NCI-H460 (cell line): Measurements from ENCODE around the gene CGB7. TPM values are rescaled to one million over a fixed set of nuclear protein-coding genes. Genes with fewer than 3 reads are reported as not detected.

Experiments
- DNase-seq: peaks from one replicate; pipeline ENCODE4 v3.0.0-alpha.2; 2016; ENCODE audit warnings: low read depth; ENCODE audit errors: extremely low read depth
- small RNA-seq, 2 experiments: library from RNA; depleted of rRNA; stranded (forward); fragments of <200 nt; gene quantifications; one replicate each; pipeline ENCODE3, GENCODE V24; 2014
- total RNA-seq: library from RNA; depleted of rRNA; stranded (reverse); fragments of >200 nt; shearing (Covaris generic); gene quantifications from 2 replicates; pipeline ENCODE4 v1.2.3, GENCODE V29; 2014; rRNA removed

Gene CGB7
- total RNA-seq, 1 experiment from 2014 or later = not detected

DNA sequence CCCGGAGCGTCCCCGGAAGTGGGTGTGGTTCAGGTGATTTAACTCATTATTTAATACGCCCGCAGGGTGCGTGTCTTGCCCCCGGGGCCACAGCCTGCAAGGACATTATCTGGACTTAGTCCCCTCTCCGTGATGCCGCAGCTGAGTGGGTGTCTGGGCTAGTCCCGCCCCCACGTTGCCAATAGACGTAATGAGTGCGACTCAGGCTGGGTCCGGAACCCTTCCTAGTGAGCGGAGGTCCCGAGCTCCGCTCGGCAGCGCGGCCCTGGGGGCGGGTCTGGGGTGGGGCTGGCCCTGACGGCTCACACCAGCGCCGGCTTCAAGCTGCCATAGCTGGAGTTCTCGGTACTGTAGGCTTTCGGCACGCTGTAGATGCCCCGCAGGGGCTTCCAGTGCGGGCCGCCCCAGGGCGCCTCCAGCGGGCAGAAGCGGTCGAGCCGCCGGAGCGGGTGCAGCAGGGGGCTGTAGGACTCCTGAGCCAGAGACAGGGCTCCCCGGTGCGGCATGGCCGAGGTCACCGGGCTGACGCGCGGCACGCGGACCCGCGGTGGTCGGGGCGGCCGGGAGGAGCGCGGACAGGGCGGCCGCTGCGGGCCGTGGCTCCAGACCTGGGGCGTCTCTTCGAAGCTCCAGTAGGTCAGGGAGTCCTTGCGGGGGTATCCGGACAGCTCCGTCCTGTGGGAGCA lies 39.7 kb downstream of the CGB7 start:
- DNase-seq = no peak

- DNase-seq = no peak
These were observed 40.4 kb downstream of the CGB7 start, which contains the start of gene LHB for GRCh38 chr19:49017041-49017665. Gene LHB, minus strand, starts transcription at chr19:49017091. Its CDS starts 10 bp downstream, at chr19:49017081.

DNA sequence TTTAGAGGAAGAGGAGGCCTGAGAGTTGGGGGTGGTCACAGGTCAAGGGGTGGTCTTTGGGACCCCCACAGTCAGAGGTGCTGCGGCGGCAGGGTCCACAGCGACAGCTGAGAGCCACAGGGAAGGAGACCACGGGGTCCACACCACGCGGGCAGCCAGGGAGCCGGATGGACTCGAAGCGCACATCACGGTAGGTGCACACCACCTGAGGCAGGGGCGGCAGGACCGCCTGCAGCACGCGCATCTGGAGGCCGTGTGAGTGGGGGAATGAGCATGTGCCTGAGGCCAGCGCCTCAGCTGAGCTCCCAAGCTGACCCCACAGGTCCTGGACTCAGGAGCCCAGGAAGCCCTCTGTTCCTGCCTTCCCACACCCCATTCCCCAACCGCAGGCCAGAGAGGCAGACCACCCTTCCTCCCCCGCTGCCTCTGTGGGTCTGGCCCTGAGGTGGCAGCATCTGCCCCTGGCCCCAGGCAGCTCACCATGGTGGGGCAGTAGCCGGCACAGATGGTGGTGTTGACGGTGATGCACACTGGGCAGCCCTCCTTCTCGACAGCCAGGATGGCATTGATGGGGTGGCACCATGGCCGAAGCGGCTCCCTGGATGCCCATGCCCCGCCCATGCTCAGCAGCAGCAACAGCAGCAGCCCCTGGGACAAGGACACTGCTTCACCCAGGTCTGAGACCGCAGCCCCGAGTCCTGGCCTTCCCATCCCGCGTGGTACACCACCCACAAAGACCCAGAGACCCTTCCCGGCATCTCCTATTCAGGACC lies 41.3 kb downstream of the CGB7 start:
- no peak for DNase-seq

- DNase-seq = no peak
These were observed 42.7 kb downstream of the CGB7 start for GRCh38 chr19:49014870-49015255.

- DNase-seq = no peak
These were observed 43.3 kb downstream of the CGB7 start for GRCh38 chr19:49014123-49014869.

GRCh38 chr19:49011194-49011593 lies 46.4 kb downstream of the CGB7 start:
- DNase-seq = no peak

DNA sequence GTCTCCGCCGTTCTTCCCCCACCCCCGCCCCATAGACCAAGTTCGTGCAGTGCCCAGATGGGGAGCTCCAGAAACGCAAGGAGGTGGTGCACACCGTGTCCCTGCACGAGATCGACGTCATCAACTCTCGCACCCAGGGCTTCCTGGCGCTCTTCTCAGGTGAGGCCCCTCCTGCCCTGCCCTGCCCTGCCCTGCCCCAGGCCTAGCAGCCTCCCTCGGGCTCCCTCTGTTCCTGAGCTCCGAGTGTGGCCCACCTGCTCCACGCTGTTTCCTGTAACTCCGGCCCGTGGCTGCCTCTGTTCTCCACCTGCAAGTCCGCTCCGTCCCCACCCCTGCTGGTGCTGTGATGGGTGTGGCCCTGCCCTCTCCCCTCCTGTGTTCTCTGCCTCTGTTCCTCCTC lies 47.1 kb downstream of the CGB7 start:
- DNase-seq = no peak

DNA sequence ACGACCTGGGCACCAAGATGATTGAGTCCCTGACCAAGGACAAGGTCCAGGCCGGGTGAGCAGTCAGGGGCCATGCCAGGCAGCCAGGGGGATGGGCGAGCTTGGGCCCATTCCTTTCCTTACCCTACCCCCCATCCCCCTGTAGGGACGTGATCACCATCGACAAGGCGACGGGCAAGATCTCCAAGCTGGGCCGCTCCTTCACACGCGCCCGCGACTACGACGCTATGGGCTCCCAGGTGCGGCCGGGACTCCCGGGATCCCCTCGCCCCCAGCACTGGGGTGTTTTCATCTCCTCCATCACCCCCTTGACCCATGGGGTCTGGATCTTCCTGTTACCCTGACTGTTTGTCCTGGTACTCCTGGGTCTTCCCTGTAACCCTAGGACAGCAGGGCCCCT lies 47.7 kb downstream of the CGB7 start:
- DNase-seq = no peak

DNA sequence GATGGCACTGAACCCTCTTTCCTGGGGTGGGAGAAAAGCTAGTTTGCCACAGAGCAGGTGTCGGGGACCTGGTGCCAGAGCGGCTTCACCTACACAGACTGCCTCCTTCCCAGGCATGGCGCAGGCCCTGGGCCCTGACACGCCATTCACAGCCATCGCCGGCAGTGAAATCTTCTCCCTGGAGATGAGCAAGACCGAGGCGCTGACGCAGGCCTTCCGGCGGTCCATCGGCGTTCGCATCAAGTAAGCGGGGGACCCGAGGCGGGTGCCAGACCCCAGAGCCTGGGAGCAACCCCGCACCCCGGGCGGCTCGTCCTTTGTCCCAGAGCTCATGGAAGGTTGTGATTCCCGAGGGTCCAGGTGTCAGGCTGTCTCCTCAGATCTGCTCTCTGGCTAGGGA lies 50.6 kb downstream of the CGB7 start:
- DNase-seq = no peak

- no peak for DNase-seq
These were observed 52.5 kb downstream of the CGB7 start for GRCh38 chr19:49004964-49005614.

Small RNA genes lying within 50 kb of the gene (small RNA-seq; reads per million reads assigned to genes)
- gene MIR6798 (0 to 0.06 reads per million in 2 experiments), gene RN7SL708P (0 reads per million in 2 experiments)

Other genes with a start within 250 kb of the CGB7 start
- 27.6 and 31.2 TPM in 2 replicates for gene BCAT2, start 246.7 kb downstream of the CGB7 start, total RNA-seq
- gene HSD17B14, start 221.3 kb downstream of the CGB7 start, total RNA-seq = 1.6 and 2.0 TPM in 2 replicates
- 0.58 and 1.2 TPM in 2 replicates for gene PLEKHA4, start 189.1 kb downstream of the CGB7 start, total RNA-seq
- 83.3 and 85.6 TPM in 2 replicates for gene PPP1R15A, start 185.3 kb downstream of the CGB7 start, total RNA-seq
- gene TULP2, start 159.0 kb downstream of the CGB7 start, total RNA-seq = not detected in 2 replicates
- gene NUCB1, start 157.4 kb downstream of the CGB7 start, total RNA-seq = 87.9 and 97.4 TPM in 2 replicates
- gene DHDH, start 124.0 kb downstream of the CGB7 start, total RNA-seq = 0.55 TPM in 1 of 2 replicates, not detected in the other
- 93.6 and 95.9 TPM in 2 replicates for gene BAX, start 102.9 kb downstream of the CGB7 start, total RNA-seq
- gene FTL, start 92.4 kb downstream of the CGB7 start, total RNA-seq = 10,502 and 11,625 TPM in 2 replicates
- 17.5 and 19.8 TPM in 2 replicates for gene GYS1, start 64.4 kb downstream of the CGB7 start, total RNA-seq
- 165 and 179 TPM in 2 replicates for gene RUVBL2, start 63.9 kb downstream of the CGB7 start, total RNA-seq
- gene LHB, start 40.7 kb downstream of the CGB7 start, total RNA-seq = not detected in 2 replicates
- gene CGB3, start 33.4 kb downstream of the CGB7 start, total RNA-seq = not detected in 2 replicates
- not detected in 2 replicates for gene CGB2, start 25.9 kb downstream of the CGB7 start, total RNA-seq
- gene CGB1, start 20.9 kb downstream of the CGB7 start, total RNA-seq = not detected in 2 replicates
- gene CGB5, start 13.9 kb downstream of the CGB7 start, total RNA-seq = not detected in 2 replicates
- not detected in 2 replicates for gene CGB8, start 8.6 kb downstream of the CGB7 start, total RNA-seq
- gene NTF4, start 7.1 kb upstream of the CGB7 start, total RNA-seq = not detected in 2 replicates
- not detected in 2 replicates for gene KCNA7, start 14.9 kb upstream of the CGB7 start, total RNA-seq
- gene SNRNP70, start 27.7 kb upstream of the CGB7 start, total RNA-seq = 113 and 137 TPM in 2 replicates
- gene LIN7B, start 56.6 kb upstream of the CGB7 start, total RNA-seq = 1.8 and 3.2 TPM in 2 replicates
- gene C19orf73, start 61.4 kb upstream of the CGB7 start, total RNA-seq = 0.59 and 2.3 TPM in 2 replicates
- 4.5 and 6.2 TPM in 2 replicates for gene PPFIA3, start 61.8 kb upstream of the CGB7 start, total RNA-seq
- not detected in 2 replicates for gene HRC, start 97.6 kb upstream of the CGB7 start, total RNA-seq
- gene TRPM4, start 100.0 kb upstream of the CGB7 start, total RNA-seq = 2.8 and 3.9 TPM in 2 replicates